Measurements from ENCODE around the gene ARID4A. TPM values are rescaled to one million over a fixed set of nuclear protein-coding genes. Genes with fewer than 3 reads are reported as not detected.

ARID4A gene
- total and polyA plus RNA-seq, 7 experiments from 2014 or later = 25.7 to 79.2 (median 70.7) TPM

- Histone ChIP-seq H3K4me1 (ENCODE audit: control insufficient read depth in 2 of 2, insufficient read depth in 2 of 2, low read length in 2 of 2) (no peaks in the 10 kb centered on the region), H3K27ac (ENCODE audit: low read depth, low read length) (no peak overlapping the region), H3K36me3 (ENCODE audit: control insufficient read depth in 2 of 3, insufficient read depth in 3 of 3, low read length in 3 of 3) (peaks cover 7 to 38% (median 14%) of the 10 kb centered on the region in 3 experiments), H3K4me3 (ENCODE audit: low read length) (no peak overlapping the region), H3K27me3 (ENCODE audit: control insufficient read depth in 2 of 2, insufficient read depth in 2 of 2, low read length in 2 of 2) (no peaks in the 10 kb centered on the region), H3K9me3 (ENCODE audit: control insufficient read depth in 2 of 3, low read length in 3 of 3) (no peaks in the 10 kb centered on the region)
- Mint-ChIP-seq H3K9me3 (no peaks in the 10 kb centered on the region), H3K27me3 (no peaks in the 10 kb centered on the region), H3K4me3 (no peak overlapping the region), H3K36me3 (peaks cover 5 to 26% (median 16%) of the 10 kb centered on the region in 5 donors), H3K4me1 (peaks cover 12 to 54% (median 26%) of the 10 kb centered on the region in 7 donors), H3K27ac (peak overlapping the region in 2 of 9 donors; percentile 32 to 57)
- ChIA-PET CTCF (interaction anchor here (1.0 to 1.3 kb wide), 2 partner anchors 10 to 15 kb away, joined by 3 read pairs; partner anchors contain the start of gene ARID4A), POLR2A (interaction anchor here (2.7 kb wide), 1 partner anchor 9 kb away, joined by 14 read pairs; the partner anchor contains the start of gene ARID4A)
- ATAC-seq (no peak), DNase-seq (no peak)
- intact Hi-C loops (cut with micrococcal nuclease) = no loop called here
Observed at GRCh38 chr14:58307597-58308316, 9.4 kb downstream of the ARID4A start.

GRCh38 chr14:58309086-58309485, 10.7 kb downstream of the ARID4A start:
- ATAC-seq (no peak), DNase-seq (no peak)
- no peak overlapping the region for H3K4me3 ChIP-seq (ENCODE audit: low read length)
- Mint-ChIP-seq H3K9me3 (no peaks in the 10 kb centered on the region), H3K4me3 (no peak overlapping the region), H3K4me1 (peaks cover 8 to 51% (median 31%) of the 10 kb centered on the region in 7 donors), H3K27ac (peak overlapping the region in 5 of 9 donors; percentile 20 to 49 (median 33)), H3K36me3 (peaks cover 5 to 27% (median 12%) of the 10 kb centered on the region in 5 donors), H3K27me3 (no peaks in the 10 kb centered on the region)
- no peaks in the 10 kb centered on the region for H3K9me3 ChIP-seq (ENCODE audit: control insufficient read depth in 2 of 3, low read length in 3 of 3)
- H3K27me3 ChIP-seq (ENCODE audit: control insufficient read depth in 2 of 2, insufficient read depth in 2 of 2, low read length in 2 of 2) = no peaks in the 10 kb centered on the region
- peaks cover 7 to 41% (median 14%) of the 10 kb centered on the region in 3 experiments for H3K36me3 ChIP-seq (ENCODE audit: control insufficient read depth in 2 of 3, insufficient read depth in 3 of 3, low read length in 3 of 3)
- no peak overlapping the region for H3K27ac ChIP-seq (ENCODE audit: low read depth, low read length)
- intact Hi-C loops (cut with micrococcal nuclease) = no loop called here
- POLR2A ChIA-PET = interaction anchor here (2.7 kb wide), 1 partner anchor 11 kb away, joined by 14 read pairs; the partner anchor contains the start of gene ARID4A
- CTCF ChIA-PET = no interaction called here
- H3K4me1 ChIP-seq (ENCODE audit: control insufficient read depth in 2 of 2, insufficient read depth in 2 of 2, low read length in 2 of 2) = no peaks in the 10 kb centered on the region

- H3K27ac ChIP-seq (ENCODE audit: low read depth, low read length) = no peak overlapping the region
- H3K4me1 ChIP-seq (ENCODE audit: control insufficient read depth in 2 of 2, insufficient read depth in 2 of 2, low read length in 2 of 2) = no peaks in the 10 kb centered on the region
- no peaks in the 10 kb centered on the region for H3K9me3 ChIP-seq (ENCODE audit: control insufficient read depth in 2 of 3, low read length in 3 of 3)
- H3K4me3 ChIP-seq (ENCODE audit: low read length) = no peak overlapping the region
- POLR2A ChIA-PET = interaction anchor here (0.6 to 4.6 kb wide), 5 partner anchors 8 to 112 kb away, joined by 3 to 19 read pairs (median 4); partner anchors contain the start of gene ARID4A
- peaks cover 0 to 41% (median 0%) of the 10 kb centered on the region in 3 experiments for H3K36me3 ChIP-seq (ENCODE audit: control insufficient read depth in 2 of 3, insufficient read depth in 3 of 3, low read length in 3 of 3)
- Mint-ChIP-seq H3K36me3 (peaks cover 5 to 29% (median 21%) of the 10 kb centered on the region in 5 donors), H3K27ac (peak overlapping the region in 4 of 9 donors; percentile 11 to 82 (median 53)), H3K27me3 (no peaks in the 10 kb centered on the region), H3K4me3 (no peak overlapping the region), H3K4me1 (peaks cover 3 to 31% (median 16%) of the 10 kb centered on the region in 7 donors), H3K9me3 (no peaks in the 10 kb centered on the region)
- no peak for ATAC-seq
- intact Hi-C loops (cut with micrococcal nuclease) = no loop called here
- DNase-seq = no peak
- CTCF ChIA-PET = no interaction called here
- H3K27me3 ChIP-seq (ENCODE audit: control insufficient read depth in 2 of 2, insufficient read depth in 2 of 2, low read length in 2 of 2) = no peaks in the 10 kb centered on the region
Observed at GRCh38 chr14:58313699-58314098, 15.3 kb downstream of the ARID4A start.

GRCh38 chr14:58315606-58316005, 17.3 kb downstream of the ARID4A start:
- Histone ChIP-seq H3K27ac (ENCODE audit: low read depth, low read length) (no peak overlapping the region), H3K4me1 (ENCODE audit: control insufficient read depth in 2 of 2, insufficient read depth in 2 of 2, low read length in 2 of 2) (no peaks in the 10 kb centered on the region), H3K9me3 (ENCODE audit: control insufficient read depth in 2 of 3, low read length in 3 of 3) (no peaks in the 10 kb centered on the region), H3K4me3 (ENCODE audit: low read length) (no peak overlapping the region), H3K27me3 (ENCODE audit: control insufficient read depth in 2 of 2, insufficient read depth in 2 of 2, low read length in 2 of 2) (no peaks in the 10 kb centered on the region), H3K36me3 (ENCODE audit: control insufficient read depth in 2 of 3, insufficient read depth in 3 of 3, low read length in 3 of 3) (peaks cover 0 to 42% (median 0%) of the 10 kb centered on the region in 3 experiments)
- Mint-ChIP-seq H3K4me3 (no peak overlapping the region), H3K36me3 (peaks cover 0 to 23% (median 12%) of the 10 kb centered on the region in 5 donors), H3K4me1 (peaks cover 0 to 18% (median 5%) of the 10 kb centered on the region in 7 donors), H3K27ac (peak overlapping the region in 2 of 9 donors; percentile 56 to 77), H3K27me3 (no peaks in the 10 kb centered on the region), H3K9me3 (no peaks in the 10 kb centered on the region)
- DNase-seq = no peak
- CTCF ChIA-PET = no interaction called here
- intact Hi-C loops (cut with micrococcal nuclease) = no loop called here
- POLR2A ChIA-PET = interaction anchor here (4.6 kb wide), 1 partner anchor 17 kb away, joined by 19 read pairs; the partner anchor contains the start of gene ARID4A
- no peak for ATAC-seq

GRCh38 chr14:58327019-58327418, 28.7 kb downstream of the ARID4A start:
- peaks cover 4 to 27% (median 19%) of the 10 kb centered on the region in 5 donors for H3K36me3 Mint-ChIP-seq
- ChIA-PET CTCF (interaction anchor here (0.6 kb wide), 1 partner anchor 9 kb away, joined by 3 read pairs; no protein-coding TSS in a partner anchor), POLR2A (interaction anchor here (0.5 to 2.6 kb wide), 5 partner anchors 15 to 100 kb away, joined by 3 to 12 read pairs (median 3); partner anchors contain the start of genes ARID4A, KIAA0586 and TIMM9)
- intact Hi-C loops (cut with micrococcal nuclease) = no loop called here
- DNase-seq = no peak
- H3K4me1 ChIP-seq (ENCODE audit: control insufficient read depth in 2 of 2, insufficient read depth in 2 of 2, low read length in 2 of 2) = peaks cover 5 to 9% of the 10 kb centered on the region in 2 donors
- no peak overlapping the region for H3K4me3 Mint-ChIP-seq
- H3K27ac ChIP-seq (ENCODE audit: low read depth, low read length) = no peak overlapping the region
- peaks cover 0 to 5% (median 0%) of the 10 kb centered on the region in 11 donors for H3K9me3 Mint-ChIP-seq
- no peak for ATAC-seq
- H3K9me3 ChIP-seq (ENCODE audit: control insufficient read depth in 2 of 3, low read length in 3 of 3) = no peaks in the 10 kb centered on the region
- H3K27me3 ChIP-seq (ENCODE audit: control insufficient read depth in 2 of 2, insufficient read depth in 2 of 2, low read length in 2 of 2) = no peaks in the 10 kb centered on the region
- H3K27me3 Mint-ChIP-seq = no peaks in the 10 kb centered on the region
- no peak overlapping the region for H3K4me3 ChIP-seq (ENCODE audit: low read length)
- peak overlapping the region in 3 of 9 donors; percentile 36 to 60 (median 51) for H3K27ac Mint-ChIP-seq
- peaks cover 11 to 57% (median 17%) of the 10 kb centered on the region in 3 experiments for H3K36me3 ChIP-seq (ENCODE audit: control insufficient read depth in 2 of 3, insufficient read depth in 3 of 3, low read length in 3 of 3)
- peaks cover 9 to 28% (median 18%) of the 10 kb centered on the region in 7 donors for H3K4me1 Mint-ChIP-seq

- Histone ChIP-seq H3K4me3 (ENCODE audit: low read length) (peak overlapping the region; percentile 17), H3K9me3 (ENCODE audit: control insufficient read depth in 2 of 3, low read length in 3 of 3) (no peaks in the 10 kb centered on the region), H3K36me3 (ENCODE audit: control insufficient read depth in 2 of 3, insufficient read depth in 3 of 3, low read length in 3 of 3) (peaks cover 0 to 37% (median 0%) of the 10 kb centered on the region in 3 experiments), H3K27ac (ENCODE audit: low read depth, low read length) (peak overlapping the region; percentile 72), H3K27me3 (ENCODE audit: control insufficient read depth in 2 of 2, insufficient read depth in 2 of 2, low read length in 2 of 2) (no peaks in the 10 kb centered on the region), H3K4me1 (ENCODE audit: control insufficient read depth in 2 of 2, insufficient read depth in 2 of 2, low read length in 2 of 2) (peaks cover 5 to 9% of the 10 kb centered on the region in 2 donors)
- ATAC-seq = peak; percentile 97
- peaks cover 9 to 25% (median 19%) of the 10 kb centered on the region in 5 donors for H3K36me3 Mint-ChIP-seq
- H3K4me3 Mint-ChIP-seq = peak overlapping the region; percentile 38 to 85 (median 76)
- CTCF ChIA-PET = no interaction called here
- peaks cover 17 to 42% (median 32%) of the 10 kb centered on the region in 7 donors for H3K4me1 Mint-ChIP-seq
- H3K9me3 Mint-ChIP-seq = peaks cover 0 to 5% (median 0%) of the 10 kb centered on the region in 11 donors
- intact Hi-C loops (cut with micrococcal nuclease) = loop anchor here (1.0 to 2.0 kb wide), 9 partner anchors 33 to 1153 kb away; partner anchors contain the start of genes ARID4A (in 2 of the 2), KIAA0586 (in 2 of the 2), PSMA3 (in 2 of the 2) and TIMM9 (in 2 of the 2)
- H3K27me3 Mint-ChIP-seq = no peaks in the 10 kb centered on the region
- peak; percentile 61 to 98 (median 95) for DNase-seq
- POLR2A ChIA-PET = interaction anchor here (1.1 to 1.9 kb wide), 3 partner anchors 32 to 131 kb away, joined by 3 to 14 read pairs (median 3); partner anchors contain the start of genes ACTR10 and ARID4A
- peak overlapping the region; percentile 84 to 97 (median 94) for H3K27ac Mint-ChIP-seq
Observed at GRCh38 chr14:58331111-58331510, 32.8 kb downstream of the ARID4A start.
